Measurements from ENCODE around the gene CLIP1. TPM values are rescaled to one million over a fixed set of nuclear protein-coding genes. Genes with fewer than 3 reads are reported as not detected.

The CLIP1 gene
- total RNA-seq, 4 donors from 2014 or later = 118 to 164 (median 133) TPM

GRCh38 chr12:122318607-122319605 is 103.6 kb downstream of the CLIP1 start:
- 75 to 76% methylated on average over 8 of the region's 8 CpGs for WGBS, 2 donors
- H3K4me3 ChIP-seq (ENCODE audit: low read depth, poor library complexity, severe bottlenecking) = no peak overlapping the region
- TF ChIP-seq, protein P1, sequence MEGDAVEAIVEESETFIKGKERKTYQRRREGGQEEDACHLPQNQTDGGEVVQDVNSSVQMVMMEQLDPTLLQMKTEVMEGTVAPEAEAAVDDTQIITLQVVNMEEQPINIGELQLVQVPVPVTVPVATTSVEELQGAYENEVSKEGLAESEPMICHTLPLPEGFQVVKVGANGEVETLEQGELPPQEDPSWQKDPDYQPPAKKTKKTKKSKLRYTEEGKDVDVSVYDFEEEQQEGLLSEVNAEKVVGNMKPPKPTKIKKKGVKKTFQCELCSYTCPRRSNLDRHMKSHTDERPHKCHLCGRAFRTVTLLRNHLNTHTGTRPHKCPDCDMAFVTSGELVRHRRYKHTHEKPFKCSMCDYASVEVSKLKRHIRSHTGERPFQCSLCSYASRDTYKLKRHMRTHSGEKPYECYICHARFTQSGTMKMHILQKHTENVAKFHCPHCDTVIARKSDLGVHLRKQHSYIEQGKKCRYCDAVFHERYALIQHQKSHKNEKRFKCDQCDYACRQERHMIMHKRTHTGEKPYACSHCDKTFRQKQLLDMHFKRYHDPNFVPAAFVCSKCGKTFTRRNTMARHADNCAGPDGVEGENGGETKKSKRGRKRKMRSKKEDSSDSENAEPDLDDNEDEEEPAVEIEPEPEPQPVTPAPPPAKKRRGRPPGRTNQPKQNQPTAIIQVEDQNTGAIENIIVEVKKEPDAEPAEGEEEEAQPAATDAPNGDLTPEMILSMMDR (IDR thresholded peaks at IDR 0.05) = no peak
- no peak for TF ChIP-seq POLR2A (IDR thresholded peaks at IDR 0.05)
- intact Hi-C loops (cut with DNase I; ENCODE audit: low total_unique reads) = no loop called here
- peak; percentile 49 to 61 for DNase-seq (ENCODE audit: low spot score in 2 of 2)

- H3K4me3 ChIP-seq (ENCODE audit: low read depth, poor library complexity, severe bottlenecking) = no peak overlapping the region
- no peak for DNase-seq (ENCODE audit: low spot score in 2 of 2)
- intact Hi-C loops (cut with DNase I; ENCODE audit: low total_unique reads) = no loop called here
- no peak for TF ChIP-seq POLR2A (IDR thresholded peaks at IDR 0.05)
- TF ChIP-seq, protein P1 (IDR thresholded peaks at IDR 0.05) = no peak
- 90 to 91% methylated on average over 5 of the region's 5 CpGs for WGBS, 2 donors
Measured at GRCh38 chr12:122312926-122313325, 109.5 kb downstream of the CLIP1 start.

- no peak for DNase-seq (ENCODE audit: low spot score in 2 of 2)
- WGBS, 2 donors = 92 to 93% methylated on average over 5 of the region's 5 CpGs
- H3K4me3 ChIP-seq (ENCODE audit: low read depth, poor library complexity, severe bottlenecking) = no peak overlapping the region
- TF ChIP-seq, protein P1 (IDR thresholded peaks at IDR 0.05) = no peak
- TF ChIP-seq POLR2A (IDR thresholded peaks at IDR 0.05) = no peak
- intact Hi-C loops (cut with DNase I; ENCODE audit: low total_unique reads) = no loop called here
Measured at GRCh38 chr12:122311696-122312095, 110.8 kb downstream of the CLIP1 start.

DNA sequence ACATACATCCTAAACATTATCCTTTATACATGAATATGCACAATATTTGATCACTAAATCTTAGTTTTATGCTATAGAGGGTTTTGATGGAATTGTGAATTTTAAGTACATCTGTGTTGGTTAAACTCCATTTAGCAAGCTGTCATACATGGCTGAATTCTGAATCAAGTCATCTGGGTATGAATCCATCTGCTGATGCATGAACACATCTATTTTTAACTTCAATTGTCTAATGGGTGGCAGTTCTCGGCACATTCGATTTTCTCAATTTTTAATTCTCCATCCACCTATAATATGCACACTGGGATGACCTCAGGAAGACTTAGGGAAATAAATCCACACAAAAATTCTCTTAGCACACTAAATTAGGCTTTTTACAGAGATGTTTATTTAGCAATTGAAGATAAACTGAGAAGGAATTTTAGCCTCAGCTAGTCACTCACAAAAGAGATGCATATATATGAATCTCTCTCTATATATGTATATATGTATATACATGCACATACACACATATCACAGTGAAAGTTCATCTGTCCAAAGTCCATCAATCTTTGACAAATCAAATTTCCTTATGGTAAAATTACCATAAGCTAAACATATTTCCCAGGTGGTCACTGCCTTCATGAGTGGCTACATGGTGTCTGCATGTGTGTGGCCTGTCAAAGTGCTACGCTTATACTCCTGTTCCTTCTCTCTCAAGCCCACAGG is 111.7 kb downstream of the CLIP1 start:
- no peak for DNase-seq (ENCODE audit: low spot score in 2 of 2)
- no peak overlapping the region for H3K4me3 ChIP-seq (ENCODE audit: low read depth, poor library complexity, severe bottlenecking)
- no peak for TF ChIP-seq POLR2A (IDR thresholded peaks at IDR 0.05)
- TF ChIP-seq, protein P1 (IDR thresholded peaks at IDR 0.05) = no peak
- intact Hi-C loops (cut with DNase I; ENCODE audit: low total_unique reads) = no loop called here
- WGBS, 2 donors = 86% methylated on average over 3 of the region's 3 CpGs

DNA sequence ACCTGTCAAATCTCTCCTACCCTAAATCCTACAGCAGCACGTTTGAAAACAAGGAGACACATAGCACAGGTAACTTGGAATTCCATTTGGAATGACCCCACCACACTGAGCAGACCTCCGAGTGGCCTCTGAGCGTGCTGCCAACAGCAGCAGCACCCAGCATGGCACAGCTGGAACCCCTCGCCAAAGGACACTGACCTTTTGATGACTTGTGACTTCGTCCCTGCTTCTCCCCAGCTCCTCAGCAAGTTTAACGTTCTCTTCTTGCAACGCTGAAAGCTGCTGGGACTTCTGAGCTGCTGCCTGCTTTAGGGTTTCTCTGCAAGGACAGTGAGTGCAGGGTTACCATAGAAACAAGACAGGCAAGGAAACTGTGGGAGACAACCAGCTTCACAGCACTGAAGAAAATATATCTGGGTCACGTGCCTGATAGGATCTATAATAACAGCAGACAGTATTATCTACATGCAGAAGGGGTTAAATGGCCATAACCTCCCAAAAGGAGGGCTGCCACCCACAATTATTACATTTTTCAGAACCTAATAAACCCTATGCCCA is 112.8 kb downstream of the CLIP1 start:
- TF ChIP-seq POLR2A (IDR thresholded peaks at IDR 0.05) = no peak
- TF ChIP-seq, protein P1 (IDR thresholded peaks at IDR 0.05) = no peak
- no peak overlapping the region for H3K4me3 ChIP-seq (ENCODE audit: low read depth, poor library complexity, severe bottlenecking)
- peak in 1 of 2 donors; percentile 34 for DNase-seq (ENCODE audit: low spot score in 2 of 2)
- intact Hi-C loops (cut with DNase I; ENCODE audit: low total_unique reads) = no loop called here
- WGBS, 2 donors = 84 to 86% methylated on average over 8 of the region's 8 CpGs
